Adrenal gland (tissue), 5 donors: ENCODE measurements around the gene THTPA.

ENCODE experiments used
- CTCF ChIP-seq, 6 experiments: fragments of 450-650 bp in 4 of 6; fragments of 200-600 bp in 2 of 6; sonication (generic) in 1 of 6; IDR thresholded peaks; 1 replicate in 5 of 6; 2 replicates in 1 of 6; pipeline versions ENCODE4 v1.5.1 to v1.8.0; 2016 to 2021; ENCODE audit warnings: antibody characterized with exemption in 6 of 6, mild to moderate bottlenecking in 2 of 6, moderate library complexity in 1 of 6
- POLR2A ChIP-seq, 2 donors: fragments of 450-650 bp; IDR thresholded peaks; one replicate each; pipeline ENCODE4 v1.6.1; 2017; ENCODE audit warnings: antibody characterized with exemption in 2 of 2, mild to moderate bottlenecking in 2 of 2, moderate library complexity in 1 of 2
- donor health status: DM: no; HTN: no; CAD: no.

DNA sequence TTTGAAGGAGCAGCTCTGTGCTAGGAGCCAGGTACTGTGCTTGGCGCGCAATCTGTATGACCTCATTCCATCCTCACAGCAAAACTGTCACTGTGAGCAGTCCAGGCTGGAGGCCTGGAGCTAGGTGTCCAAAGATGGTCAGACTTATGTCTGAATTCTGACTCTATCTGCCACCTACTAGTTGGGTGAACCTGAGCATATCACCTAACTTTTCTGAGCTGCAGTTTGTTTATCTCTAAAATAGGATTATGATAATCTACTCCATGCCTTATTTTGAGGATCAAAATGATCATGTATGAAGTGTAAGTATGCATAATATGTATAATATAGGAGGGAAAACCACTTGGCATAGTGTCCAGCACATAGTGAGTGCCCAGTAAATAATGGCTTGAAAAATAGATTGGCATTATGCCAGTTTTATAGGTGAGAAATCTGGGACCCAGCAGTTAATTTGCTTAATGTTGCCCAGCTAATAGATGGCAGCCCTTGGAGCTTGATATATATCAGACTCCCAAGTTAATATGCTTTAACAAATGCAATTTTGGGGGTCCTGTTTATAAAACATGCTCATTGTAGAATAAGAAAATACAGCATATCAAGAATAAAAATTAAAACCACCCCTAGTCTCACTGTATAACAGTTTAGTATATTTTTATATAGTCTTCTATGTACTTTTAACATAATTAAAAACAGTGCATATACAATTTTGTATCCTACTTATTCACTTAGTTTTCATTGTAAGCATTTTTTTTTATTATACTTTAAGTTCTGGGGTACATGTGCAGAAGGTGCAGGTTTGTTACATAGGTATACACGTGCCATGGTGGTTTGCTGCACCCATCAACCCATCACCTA lies 27.1 kb downstream of the THTPA start:
- TF ChIP-seq CTCF (IDR thresholded peaks at IDR 0.05) (no peak), POLR2A (IDR thresholded peaks at IDR 0.05) (no peak)
